ENCODE measurements around the gene MAGI2. TPM values are rescaled to one million over a fixed set of nuclear protein-coding genes. Genes with fewer than 3 reads are reported as not detected.
A peak's percentile ranks its signal among the peaks of the same experiment; 100 is the strongest.

Gene MAGI2
- total and polyA plus RNA-seq, 2 of the 13 experiments (the other 11 are each of a cell fraction or from before 2014, with no cell fraction given): 1.5 to 3.8 TPM

DNA sequence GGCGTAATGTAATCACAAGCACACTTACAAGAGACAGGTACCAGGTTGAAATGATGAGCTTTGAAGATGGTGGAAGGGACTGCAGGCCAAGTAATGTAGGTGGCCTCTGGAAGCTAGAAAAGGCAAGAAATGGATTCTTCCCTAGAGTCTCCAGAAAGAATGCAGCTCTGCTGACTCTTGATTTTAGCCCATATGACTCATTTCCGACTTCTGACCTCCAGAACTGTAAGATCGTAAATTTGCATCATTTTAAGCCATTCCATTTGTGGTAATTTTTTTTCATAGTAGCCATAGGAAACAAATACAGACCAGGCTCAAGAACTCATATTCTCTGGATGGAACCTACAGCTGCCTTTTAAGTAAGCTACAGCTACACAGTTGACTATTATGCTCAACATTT, 315.5 kb downstream of the MAGI2 start (continued):
- TF ChIP-seq, protein P1, sequence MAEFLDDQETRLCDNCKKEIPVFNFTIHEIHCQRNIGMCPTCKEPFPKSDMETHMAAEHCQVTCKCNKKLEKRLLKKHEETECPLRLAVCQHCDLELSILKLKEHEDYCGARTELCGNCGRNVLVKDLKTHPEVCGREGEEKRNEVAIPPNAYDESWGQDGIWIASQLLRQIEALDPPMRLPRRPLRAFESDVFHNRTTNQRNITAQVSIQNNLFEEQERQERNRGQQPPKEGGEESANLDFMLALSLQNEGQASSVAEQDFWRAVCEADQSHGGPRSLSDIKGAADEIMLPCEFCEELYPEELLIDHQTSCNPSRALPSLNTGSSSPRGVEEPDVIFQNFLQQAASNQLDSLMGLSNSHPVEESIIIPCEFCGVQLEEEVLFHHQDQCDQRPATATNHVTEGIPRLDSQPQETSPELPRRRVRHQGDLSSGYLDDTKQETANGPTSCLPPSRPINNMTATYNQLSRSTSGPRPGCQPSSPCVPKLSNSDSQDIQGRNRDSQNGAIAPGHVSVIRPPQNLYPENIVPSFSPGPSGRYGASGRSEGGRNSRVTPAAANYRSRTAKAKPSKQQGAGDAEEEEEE (CRISPR knock-in tag; IDR thresholded peaks at IDR 0.05; ENCODE audit: borderline replicate concordance): no peak
- TF ChIP-seq ARNT (IDR thresholded peaks at IDR 0.05) (no peak), ZNF619 (CRISPR knock-in tag; IDR thresholded peaks at IDR 0.05) (no peak)

DNA sequence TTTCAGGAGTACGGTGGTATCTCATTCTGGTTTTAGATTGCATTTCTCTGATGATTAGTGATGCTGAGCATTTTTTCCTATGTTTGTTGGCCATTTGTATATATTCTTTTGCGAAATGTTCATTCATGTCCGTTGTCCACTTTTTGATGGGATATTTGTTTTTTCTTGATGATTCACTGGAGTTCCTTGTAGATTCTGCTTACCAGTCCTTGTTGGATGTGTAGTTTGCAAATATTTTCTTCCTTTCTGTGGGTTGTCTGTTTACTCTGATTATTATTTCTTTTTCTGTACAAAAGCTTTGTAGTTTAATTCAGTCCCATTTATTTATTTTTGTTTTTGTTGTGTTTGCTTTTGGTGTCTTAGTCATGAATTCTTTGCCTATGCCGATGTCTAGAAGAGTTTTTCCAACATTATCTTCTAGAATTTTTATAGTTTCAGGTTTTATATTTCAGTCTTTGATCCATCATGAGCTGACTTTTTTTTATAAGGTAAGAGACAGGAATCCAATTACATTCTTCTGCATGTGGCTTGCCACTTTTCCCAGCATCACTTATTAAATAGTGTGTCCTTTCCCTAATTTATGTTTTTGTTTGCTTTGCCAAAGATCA, 320.5 kb downstream of the MAGI2 start:
- POLR2A ChIA-PET: no interaction called here
- WGBS (ENCODE audit: low lambda C conversion rate): 44% methylated on average over 4 of the region's 4 CpGs
- H3K27me3 ChIP-seq (ENCODE audit: control insufficient read depth in 1 of 2, insufficient read depth in 2 of 2, low read length in 2 of 2): no peaks in the 10 kb centered on the region
- no peaks in the 10 kb centered on the region for H3K36me3 ChIP-seq (replicated peaks in 1 of 2; ENCODE audit: control insufficient read depth in 1 of 2, insufficient read depth in 2 of 2, low read length in 2 of 2)
- no peaks in the 10 kb centered on the region for H3K9me3 ChIP-seq (ENCODE audit: low read length)
- no peak overlapping the region for H3K4me2 ChIP-seq (ENCODE audit: low read depth, low read length)
- no peaks in the 10 kb centered on the region for H3K79me2 ChIP-seq (ENCODE audit: insufficient read depth, low read length)
- DNase-seq (ENCODE audit: low spot score): peak; percentile 8
- no peak overlapping the region for H2AFZ ChIP-seq (ENCODE audit: low read length)
- no peak overlapping the region for H3K9ac ChIP-seq (ENCODE audit: insufficient read depth, low read depth, low read length)
- FAIRE-seq: no peak
- H3K4me1 ChIP-seq (ENCODE audit: insufficient read depth, low read length): 0 out of 2 replicates have a peak, but pooled peaks cover 8% of the 10 kb centered on the region
- no peak for ATAC-seq
- intact Hi-C loops (cut with micrococcal nuclease; ENCODE audit: unreplicated experiment) (no loop called here), in situ Hi-C loops (cut with HindIII; ENCODE audit: extremely low pct_ligation_motif_present, low pct_unique_long_range_greater_than_20kb) (no loop called here)
- CTCF ChIA-PET (ENCODE audit: low intra/inter-chr PET ratio, low total read pairs): no interaction called here
- BruUV-seq (replicated peaks): no TSS peak
- H3K4me3 ChIP-seq (replicated peaks in 1 of 3; ENCODE audit: insufficient read depth in 1 of 3, low read depth in 2 of 3, low read length in 3 of 3): no peak overlapping the region
- no peaks in the 10 kb centered on the region for H4K20me1 ChIP-seq (ENCODE audit: insufficient read depth, low read length)
- H3K27ac ChIP-seq (ENCODE audit: extremely low read length, insufficient read depth, low read length): no peak overlapping the region
- TF ChIP-seq ARNT2 (CRISPR knock-in tag; IDR thresholded peaks at IDR 0.05; ENCODE audit: low read depth) (no peak), ZNF121 (CRISPR knock-in tag; IDR thresholded peaks at IDR 0.05) (no peak), MED13 (CRISPR knock-in tag; IDR thresholded peaks at IDR 0.05) (no peak), SAFB2 (CRISPR knock-in tag; IDR thresholded peaks at IDR 0.05; ENCODE audit: borderline replicate concordance, low read depth) (no peak), ELF1 (CRISPR knock-in tag; IDR thresholded peaks at IDR 0.05) (no peak), EED (CRISPR knock-in tag; IDR thresholded peaks at IDR 0.05) (no peak), ZNF720 (CRISPR knock-in tag; IDR thresholded peaks at IDR 0.05) (no peak), NAIF1 (CRISPR knock-in tag; IDR thresholded peaks at IDR 0.05; ENCODE audit: borderline replicate concordance) (no peak), ZNF207 (IDR thresholded peaks at IDR 0.05; ENCODE audit: borderline replicate concordance) (no peak), KLF16 (CRISPR knock-in tag; IDR thresholded peaks at IDR 0.05) (no peak), PHF21A (CRISPR knock-in tag; IDR thresholded peaks at IDR 0.05) (no peak), ZNF263 (CRISPR knock-in tag; IDR thresholded peaks at IDR 0.05) (no peak)
- TF ChIP-seq, protein P2, sequence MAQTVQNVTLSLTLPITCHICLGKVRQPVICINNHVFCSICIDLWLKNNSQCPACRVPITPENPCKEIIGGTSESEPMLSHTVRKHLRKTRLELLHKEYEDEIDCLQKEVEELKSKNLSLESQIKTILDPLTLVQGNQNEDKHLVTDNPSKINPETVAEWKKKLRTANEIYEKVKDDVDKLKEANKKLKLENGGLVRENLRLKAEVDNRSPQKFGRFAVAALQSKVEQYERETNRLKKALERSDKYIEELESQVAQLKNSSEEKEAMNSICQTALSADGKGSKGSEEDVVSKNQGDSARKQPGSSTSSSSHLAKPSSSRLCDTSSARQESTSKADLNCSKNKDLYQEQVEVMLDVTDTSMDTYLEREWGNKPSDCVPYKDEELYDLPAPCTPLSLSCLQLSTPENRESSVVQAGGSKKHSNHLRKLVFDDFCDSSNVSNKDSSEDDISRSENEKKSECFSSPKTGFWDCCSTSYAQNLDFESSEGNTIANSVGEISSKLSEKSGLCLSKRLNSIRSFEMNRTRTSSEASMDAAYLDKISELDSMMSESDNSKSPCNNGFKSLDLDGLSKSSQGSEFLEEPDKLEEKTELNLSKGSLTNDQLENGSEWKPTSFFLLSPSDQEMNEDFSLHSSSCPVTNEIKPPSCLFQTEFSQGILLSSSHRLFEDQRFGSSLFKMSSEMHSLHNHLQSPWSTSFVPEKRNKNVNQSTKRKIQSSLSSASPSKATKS (CRISPR knock-in tag; IDR thresholded peaks at IDR 0.05): no peak
- TF ChIP-seq, protein P3, sequence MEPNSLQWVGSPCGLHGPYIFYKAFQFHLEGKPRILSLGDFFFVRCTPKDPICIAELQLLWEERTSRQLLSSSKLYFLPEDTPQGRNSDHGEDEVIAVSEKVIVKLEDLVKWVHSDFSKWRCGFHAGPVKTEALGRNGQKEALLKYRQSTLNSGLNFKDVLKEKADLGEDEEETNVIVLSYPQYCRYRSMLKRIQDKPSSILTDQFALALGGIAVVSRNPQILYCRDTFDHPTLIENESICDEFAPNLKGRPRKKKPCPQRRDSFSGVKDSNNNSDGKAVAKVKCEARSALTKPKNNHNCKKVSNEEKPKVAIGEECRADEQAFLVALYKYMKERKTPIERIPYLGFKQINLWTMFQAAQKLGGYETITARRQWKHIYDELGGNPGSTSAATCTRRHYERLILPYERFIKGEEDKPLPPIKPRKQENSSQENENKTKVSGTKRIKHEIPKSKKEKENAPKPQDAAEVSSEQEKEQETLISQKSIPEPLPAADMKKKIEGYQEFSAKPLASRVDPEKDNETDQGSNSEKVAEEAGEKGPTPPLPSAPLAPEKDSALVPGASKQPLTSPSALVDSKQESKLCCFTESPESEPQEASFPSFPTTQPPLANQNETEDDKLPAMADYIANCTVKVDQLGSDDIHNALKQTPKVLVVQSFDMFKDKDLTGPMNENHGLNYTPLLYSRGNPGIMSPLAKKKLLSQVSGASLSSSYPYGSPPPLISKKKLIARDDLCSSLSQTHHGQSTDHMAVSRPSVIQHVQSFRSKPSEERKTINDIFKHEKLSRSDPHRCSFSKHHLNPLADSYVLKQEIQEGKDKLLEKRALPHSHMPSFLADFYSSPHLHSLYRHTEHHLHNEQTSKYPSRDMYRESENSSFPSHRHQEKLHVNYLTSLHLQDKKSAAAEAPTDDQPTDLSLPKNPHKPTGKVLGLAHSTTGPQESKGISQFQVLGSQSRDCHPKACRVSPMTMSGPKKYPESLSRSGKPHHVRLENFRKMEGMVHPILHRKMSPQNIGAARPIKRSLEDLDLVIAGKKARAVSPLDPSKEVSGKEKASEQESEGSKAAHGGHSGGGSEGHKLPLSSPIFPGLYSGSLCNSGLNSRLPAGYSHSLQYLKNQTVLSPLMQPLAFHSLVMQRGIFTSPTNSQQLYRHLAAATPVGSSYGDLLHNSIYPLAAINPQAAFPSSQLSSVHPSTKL (CRISPR knock-in tag; IDR thresholded peaks at IDR 0.05): peak; percentile 36; the same call in 1 of the 2 replicates
